ENCODE results near the gene PRR19.
"Not testable (repeated sequence)": the region's sequence is repeated elsewhere in the genome, so short reads cannot be mapped to it uniquely, and the experiment has no call there.

PRR19 gene

GRCh38 chr19:42328854-42329253, 26.9 kb downstream of the PRR19 start:
- no peak for DNase-seq

DNA sequence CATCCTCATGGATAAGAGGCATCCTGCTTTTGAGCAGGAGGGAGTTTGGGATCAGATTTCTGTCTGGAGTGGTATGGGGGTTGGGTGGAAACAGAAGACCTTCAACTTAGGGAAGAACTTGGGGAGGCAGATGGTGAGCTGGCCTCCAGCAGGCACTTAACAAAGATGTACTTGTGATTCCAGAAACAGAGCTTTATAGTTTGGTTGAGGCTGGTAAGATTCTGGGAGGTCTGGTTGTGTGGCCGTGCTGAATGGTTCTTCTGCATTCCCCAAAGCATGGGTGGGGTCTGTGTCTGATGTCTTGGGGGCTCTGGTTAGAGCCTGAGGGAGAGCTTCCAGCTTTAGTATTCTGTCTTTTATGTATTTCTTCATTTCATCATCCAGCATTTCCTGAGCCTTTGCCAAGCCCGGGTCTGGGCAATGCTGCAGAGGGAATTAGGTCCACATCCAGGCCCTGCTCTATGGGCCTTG, 28.3 kb downstream of the PRR19 start:
- DNase-seq = no peak

DNA sequence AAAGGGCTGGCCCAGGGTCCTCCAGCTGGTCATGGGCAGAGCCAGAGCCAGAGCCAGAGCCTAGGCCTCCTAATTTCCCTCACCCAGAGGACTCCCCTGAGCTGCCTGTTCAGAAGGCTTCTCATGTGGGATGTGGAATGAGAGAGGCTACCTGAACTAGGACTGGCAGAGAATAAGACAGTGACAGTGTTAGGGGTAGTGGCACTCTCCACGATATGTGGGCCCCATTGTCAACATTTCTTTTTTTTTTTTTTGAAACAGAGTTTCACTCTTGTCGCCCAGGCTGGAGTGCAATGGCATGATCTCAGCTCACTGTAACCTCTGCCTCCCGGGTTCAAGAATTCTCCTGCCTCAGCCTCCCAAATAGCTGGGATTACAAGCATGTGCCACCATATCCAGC, 29.4 kb downstream of the PRR19 start:
- not testable (repeated sequence) for DNase-seq

GRCh38 chr19:42332059-42332458, 30.1 kb downstream of the PRR19 start:
- DNase-seq = no peak

DNA sequence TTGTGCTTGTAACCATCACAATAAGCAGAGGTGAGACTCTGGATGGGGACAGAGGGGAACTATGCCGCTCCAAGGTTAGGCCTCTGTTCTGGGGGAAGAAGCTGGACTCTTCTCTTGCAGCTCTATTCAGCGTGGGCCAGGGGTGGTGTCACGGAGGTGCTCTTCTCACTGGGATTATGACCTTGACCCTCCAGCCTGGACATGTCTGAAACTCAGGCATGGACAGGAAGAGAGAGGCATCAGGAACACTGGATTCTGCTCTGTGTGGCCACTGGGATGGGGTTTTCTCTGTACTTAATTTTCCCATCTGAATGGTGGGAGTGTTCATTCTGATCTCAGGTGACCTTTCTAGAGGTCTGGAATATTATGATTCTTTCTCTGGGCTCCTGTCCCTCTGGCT, 31.1 kb downstream of the PRR19 start:
- DNase-seq = no peak

DNA sequence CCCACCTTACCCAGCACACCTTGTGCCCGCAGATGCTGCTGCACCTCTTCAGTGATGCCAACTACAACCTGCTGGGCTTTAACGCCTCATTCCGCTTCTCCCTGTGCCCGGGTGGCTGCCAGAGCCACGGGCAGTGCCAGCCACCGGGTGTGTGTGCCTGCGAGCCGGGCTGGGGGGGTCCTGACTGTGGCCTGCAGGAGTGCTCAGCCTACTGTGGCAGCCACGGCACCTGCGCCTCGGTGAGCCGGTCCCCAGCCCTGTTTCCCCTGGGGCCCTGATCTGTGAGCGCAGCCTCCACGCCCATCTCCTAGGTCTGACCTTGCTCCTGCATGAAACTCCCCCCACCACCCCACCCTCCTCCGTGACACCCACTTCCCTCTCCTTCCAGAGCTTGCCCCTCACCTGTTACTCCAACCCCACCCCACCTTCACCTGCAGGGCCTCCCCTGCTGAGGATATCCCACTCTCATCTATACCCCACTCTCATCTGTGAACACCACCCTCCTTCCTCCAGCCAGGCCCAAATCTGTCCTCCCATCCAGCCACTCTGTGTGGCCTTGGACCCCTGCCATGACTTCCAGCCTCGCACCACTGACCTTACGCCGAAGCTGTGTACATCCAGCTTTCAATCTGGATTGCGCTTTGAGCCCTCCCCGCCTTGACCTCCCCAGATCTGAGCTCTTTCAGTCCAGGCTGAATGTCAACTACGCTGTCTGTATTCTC, 32.2 kb downstream of the PRR19 start:
- no peak for DNase-seq

DNA sequence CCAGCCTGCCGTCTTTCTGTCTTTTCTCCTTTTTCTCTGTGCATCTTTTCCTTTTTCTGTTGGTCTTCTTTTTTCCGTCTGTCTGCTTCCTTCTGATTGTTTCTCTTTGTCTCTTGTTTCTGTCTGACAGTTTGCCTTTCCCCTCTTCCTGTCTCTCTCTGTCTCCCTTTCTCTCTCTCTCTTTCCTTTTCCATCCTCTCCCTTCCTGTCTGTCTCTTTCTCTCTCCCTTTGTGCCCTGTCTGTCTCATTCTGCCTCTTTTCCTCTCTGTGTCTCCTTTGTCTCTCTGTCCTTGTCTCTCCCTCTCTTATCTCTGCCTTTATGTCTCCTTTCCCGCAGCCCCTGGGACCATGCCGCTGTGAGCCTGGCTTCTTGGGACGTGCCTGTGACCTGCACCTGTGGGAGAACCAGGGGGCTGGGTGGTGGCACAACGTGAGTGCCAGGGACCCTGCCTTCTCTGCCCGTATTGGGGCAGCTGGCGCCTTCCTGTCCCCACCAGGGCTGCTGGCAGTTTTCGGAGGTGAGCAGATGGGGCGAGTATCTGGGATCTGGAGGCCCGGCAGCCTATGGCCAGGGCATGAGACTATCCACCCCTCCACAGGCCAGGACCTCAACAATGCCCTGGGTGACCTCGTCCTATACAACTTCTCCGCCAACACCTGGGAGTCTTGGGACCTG, 32.9 kb downstream of the PRR19 start:
- DNase-seq = no peak

DNA sequence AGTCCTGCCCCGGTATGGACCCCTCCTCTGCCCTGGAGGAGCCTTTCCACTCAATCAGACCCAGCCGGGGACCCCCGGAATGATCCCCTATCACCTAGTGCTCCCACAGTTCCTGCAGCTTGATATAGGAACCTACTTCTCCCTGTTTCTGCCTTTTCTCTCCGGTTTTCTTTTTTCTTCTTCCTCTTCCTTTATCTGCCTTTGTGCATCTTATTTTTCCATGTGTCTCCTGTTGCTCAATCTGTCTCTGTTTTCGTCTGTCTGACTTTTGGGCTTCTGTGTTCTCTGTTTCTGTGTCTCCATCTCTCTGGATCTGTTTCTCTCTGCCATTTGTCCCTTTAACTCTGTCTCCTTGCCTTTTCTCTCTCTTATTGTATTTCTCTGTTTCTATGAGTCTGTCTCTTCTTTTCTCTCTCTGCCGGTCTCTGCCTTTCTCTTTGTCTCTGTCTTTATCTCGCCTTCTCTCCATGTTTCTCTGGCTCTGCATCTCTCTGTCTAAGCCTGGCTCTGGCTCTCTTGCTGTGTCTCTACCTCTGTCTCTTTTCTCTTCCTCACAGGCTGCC, 33.5 kb downstream of the PRR19 start:
- DNase-seq = no peak

DNA sequence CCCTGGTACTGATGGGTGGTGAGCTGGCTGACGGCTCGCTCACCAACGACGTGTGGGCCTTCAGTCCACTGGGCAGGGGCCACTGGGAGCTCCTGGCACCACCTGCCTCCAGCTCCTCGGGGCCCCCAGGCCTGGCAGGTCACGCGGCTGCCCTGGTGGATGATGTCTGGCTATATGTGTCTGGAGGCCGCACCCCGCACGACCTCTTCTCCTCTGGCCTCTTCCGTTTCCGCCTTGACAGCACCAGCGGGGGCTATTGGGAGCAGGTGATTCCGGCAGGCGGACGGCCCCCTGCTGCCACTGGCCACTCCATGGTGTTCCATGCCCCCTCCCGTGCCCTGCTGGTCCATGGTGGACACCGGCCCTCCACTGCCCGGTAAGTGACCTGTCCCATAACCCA, 34.0 kb downstream of the PRR19 start:
- DNase-seq = no peak

DNA sequence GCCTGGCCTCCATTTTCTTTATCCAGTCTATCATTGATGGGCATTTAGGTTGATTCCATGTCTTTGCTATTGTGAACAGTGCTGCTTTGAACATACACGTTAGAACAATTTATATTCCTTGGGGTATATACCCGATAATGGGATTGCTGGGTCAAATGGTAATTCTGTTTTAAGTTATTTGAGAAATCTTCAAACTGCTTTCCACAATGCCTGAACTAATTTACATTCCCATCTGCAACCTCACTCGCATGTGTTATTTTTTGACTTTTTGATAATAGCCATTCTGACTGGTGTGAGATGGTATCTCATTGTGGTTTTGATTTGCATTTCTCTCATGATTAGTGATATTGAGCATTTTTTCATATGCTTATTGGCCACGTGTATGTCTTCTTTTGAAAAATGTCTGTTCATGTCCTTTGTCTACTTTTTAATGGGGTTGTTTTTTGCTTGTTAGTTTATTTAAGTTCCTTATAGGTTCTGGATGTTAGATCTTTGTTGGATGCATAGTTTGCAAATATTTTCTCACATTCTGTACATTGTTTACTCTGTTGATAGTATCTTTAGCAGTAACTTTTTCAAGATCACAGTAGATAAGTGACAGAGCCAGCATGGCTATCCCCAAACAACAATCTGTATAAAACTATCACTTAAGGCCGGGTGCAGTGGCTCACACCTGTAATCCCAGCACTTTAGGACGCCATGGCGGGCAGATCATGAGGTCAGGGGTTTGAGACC, 37.4 kb downstream of the PRR19 start:
- not testable (repeated sequence) for DNase-seq

- DNase-seq = not testable (repeated sequence)
Measured at GRCh38 chr19:42339922-42340321, 38.0 kb downstream of the PRR19 start.

DNA sequence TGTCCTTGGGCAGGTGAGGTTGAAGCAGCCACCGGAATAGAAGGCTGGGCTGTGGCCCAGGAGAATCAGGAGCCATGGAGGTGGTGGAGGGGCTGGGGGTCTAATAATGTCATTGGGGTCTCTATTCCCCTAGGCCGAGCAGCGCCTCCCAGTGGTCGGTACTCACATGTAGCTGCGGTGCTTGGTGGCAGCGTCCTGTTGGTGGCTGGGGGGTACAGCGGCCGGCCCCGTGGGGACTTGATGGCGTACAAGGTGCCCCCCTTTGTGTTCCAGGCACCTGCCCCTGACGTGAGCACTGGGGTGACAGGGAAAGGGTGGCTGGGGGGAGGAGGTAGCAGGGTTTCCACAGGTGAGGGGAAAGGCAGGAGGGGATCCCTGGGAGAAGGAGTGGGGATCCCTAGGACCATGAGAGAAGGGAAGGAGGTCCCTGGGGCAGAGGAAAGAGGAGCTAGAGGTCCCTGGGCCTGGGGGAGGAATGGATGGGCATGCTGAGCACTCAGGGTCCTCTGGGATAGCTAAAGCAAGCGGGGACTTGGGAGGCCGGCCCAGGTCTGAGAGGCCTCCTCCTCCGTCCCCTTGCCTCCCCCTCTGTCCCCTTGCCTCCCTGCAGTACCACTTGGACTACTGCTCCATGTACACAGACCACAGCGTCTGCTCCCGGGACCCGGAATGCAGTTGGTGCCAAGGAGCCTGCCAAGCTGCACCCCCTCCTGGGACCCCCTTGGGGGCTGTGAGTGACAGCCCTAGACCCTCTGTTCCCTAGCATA, 41.6 kb downstream of the PRR19 start:
- DNase-seq = no peak

DNA sequence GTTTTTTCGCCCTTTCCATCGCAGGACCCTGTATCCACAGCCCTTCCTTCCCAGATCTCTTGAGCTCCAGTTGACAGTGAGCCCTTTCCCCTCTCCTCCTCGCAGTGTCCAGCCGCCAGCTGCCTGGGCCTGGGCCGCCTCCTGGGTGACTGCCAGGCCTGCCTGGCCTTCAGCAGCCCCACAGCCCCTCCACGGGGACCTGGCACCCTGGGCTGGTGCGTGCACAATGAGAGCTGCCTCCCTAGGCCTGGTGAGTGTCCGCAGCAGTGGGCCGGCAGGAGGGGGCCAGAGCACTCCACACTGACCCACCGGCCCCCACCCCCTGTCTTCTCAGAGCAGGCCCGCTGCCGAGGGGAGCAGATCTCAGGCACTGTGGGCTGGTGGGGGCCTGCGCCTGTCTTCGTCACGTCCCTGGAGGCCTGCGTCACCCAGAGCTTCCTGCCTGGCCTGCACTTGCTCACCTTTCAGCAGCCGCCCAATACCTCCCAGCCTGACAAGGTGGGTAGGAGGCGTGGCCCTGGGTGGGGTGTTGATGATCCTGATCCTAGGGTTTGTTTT, 42.5 kb downstream of the PRR19 start:
- no peak for DNase-seq

DNA sequence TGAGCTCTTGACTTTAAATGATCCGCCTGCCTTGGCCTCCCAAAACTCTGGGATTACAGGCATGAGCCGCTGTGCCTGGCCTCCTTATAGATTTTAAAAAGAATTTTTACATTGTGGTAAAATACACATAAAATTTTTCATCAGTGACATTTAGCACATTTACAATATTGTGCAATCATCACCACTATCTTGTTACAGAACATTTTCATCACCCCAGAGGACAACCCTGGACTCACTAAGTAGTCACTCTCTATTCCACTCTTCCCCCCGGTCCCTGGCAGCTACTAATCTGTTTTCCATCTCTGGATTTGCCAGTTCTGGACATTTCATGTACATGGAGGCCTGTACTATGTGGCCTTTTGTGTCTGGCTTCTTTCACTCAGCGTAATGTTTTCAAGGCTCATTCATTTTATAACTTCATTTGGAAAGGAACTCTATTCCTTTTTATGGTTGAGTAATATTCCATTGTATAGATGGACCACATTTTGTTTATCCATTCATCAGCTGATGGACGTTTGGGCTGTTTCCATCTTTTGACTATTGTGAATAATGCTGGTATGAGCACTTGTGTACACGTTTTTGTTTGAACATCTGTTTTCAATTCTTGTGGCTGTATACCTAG, 43.4 kb downstream of the PRR19 start:
- no peak for DNase-seq

DNA sequence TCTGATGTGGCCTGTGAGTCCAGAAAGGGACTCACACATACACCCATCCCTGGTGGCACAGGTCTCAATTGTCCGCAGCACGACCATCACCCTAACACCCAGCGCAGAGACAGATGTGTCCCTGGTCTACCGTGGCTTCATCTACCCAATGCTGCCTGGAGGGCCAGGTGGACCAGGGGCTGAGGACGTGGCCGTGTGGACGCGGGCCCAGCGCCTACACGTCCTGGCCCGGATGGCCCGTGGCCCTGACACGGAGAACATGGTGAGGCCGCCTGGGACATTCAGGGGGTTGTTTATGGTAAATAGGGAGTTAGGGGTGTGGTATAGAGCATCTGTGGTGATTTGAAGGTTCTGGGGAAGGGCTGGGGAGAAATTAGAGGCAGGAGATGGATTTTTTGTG, 46.3 kb downstream of the PRR19 start:
- no peak for DNase-seq

DNA sequence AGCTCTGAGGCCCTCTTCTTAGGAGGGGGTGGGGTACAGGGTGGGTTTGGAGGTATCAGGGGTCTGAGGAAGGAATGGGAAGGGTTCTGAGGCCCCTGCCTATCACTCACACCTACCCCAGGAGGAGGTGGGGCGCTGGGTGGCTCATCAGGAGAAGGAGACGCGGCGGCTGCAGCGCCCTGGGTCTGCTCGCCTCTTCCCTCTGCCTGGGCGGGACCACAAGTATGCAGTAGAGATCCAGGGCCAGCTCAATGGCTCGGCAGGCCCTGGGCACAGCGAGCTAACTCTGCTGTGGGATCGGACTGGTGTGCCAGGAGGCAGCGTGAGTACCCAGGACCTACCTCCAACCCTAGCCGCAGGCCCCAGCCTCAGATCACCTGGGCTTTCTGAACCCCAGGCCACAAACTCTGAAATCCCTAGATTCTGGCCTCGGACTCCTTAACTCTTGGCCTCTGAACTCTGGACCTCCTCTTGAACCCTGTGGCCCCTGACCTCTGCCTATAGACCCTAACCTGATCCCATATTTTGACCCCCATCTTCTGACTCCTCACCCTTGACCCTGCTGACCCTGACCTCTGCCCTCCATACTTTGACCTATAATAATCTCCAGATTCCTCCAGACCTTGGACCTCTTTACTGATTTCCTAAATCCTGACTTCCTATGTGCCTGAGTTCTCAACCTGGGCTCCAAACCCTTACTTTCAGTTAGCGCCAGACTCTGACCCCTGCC, 47.6 kb downstream of the PRR19 start:
- no peak for DNase-seq

DNA sequence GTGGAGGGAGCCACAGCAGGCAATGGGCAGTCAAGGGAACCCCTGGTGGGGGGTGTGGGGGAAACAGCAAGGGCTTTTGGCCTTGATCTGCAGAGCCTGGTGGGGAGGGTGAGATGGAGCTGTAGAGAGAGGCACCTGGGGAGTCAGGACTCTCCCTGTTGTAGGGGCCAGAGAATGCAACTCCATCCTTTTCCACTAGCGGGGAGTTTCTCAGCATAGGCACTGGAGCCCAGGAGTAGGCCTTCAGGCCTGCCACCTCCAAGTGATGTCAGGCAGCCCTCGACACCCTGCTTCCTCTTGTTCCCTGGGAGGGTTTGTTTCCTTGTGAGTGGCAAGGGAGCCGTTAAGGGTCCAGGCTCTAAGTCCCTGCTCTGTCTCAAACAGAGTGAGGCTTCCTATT, 48.5 kb downstream of the PRR19 start:
- DNase-seq = no peak

- DNase-seq = no peak
Measured at GRCh38 chr19:42351079-42351735, 49.3 kb downstream of the PRR19 start.

GRCh38 chr19:42352301-42353259, 50.6 kb downstream of the PRR19 start:
- no peak for DNase-seq

All from NK-92 treated with Interleukin-12 subunit alpha and Interleukin-12 subunit beta, amount 100 ng/mL, for 24 hours (cell line).